Pancreas (tissue), 10 donors: ENCODE data around the gene NDUFC2. TPM values are rescaled to one million over a fixed set of nuclear protein-coding genes. Genes with fewer than 3 reads are reported as not detected.

Experiments used
- ATAC-seq, 4 donors: fragments of 200-7000 bp; cut with Tn5 transposase; one replicate each; pipeline versions ENCODE4 v1.8.0 to v1.9.1; 2020; ENCODE audit warnings: mild to moderate bottlenecking in 4 of 4, moderate library complexity in 4 of 4
- DNase-seq, 6 donors: peaks; one replicate each; pipeline ENCODE4 v3.0.0-alpha.2; 2020
- FAIRE-seq: peaks from 2 replicates; lab custom pipeline; 2012; peaks lifted over from hg19 to GRCh38; lab: Jason Lieb, UNC
- H3K27ac ChIP-seq, 4 donors: fragments of 200-600 bp; sonication (generic); 1 replicate in 3 of 4; 2 replicates in 1 of 4; pipeline versions ENCODE4 v1.5.0 to v1.8.0; 2020
- H3K27me3 ChIP-seq, 4 donors: fragments of 200-600 bp; one replicate each; pipeline ENCODE4 v1.8.0; 2021
- H3K36me3 ChIP-seq, 3 donors: fragments of 200-600 bp; sonication (generic) in 1 of 3; one replicate each; pipeline versions ENCODE4 v1.5.0 to v1.8.0; 2020 to 2021
- H3K4me1 ChIP-seq, 3 donors: fragments of 200-600 bp; one replicate each; pipeline ENCODE4 v1.8.0; 2021
- H3K4me3 ChIP-seq, 4 donors: fragments of 200-600 bp; sonication (generic) in 2 of 4; one replicate each; pipeline versions ENCODE4 v1.5.0 to v1.8.0; 2020 to 2021
- H3K9me3 ChIP-seq, 4 donors: fragments of 200-600 bp; one replicate each; pipeline ENCODE4 v1.8.0; 2021
- CTCF ChIP-seq, 4 donors: fragments of 200-600 bp; sonication (generic) in 3 of 4; IDR thresholded peaks; one replicate each; pipeline versions ENCODE4 v1.5.0 to v1.8.0; 2021; ENCODE audit warnings: antibody characterized with exemption in 4 of 4
- WGBS, 2 donors: extraction: QIAGEN DNeasy Blood & Tissue Kit; methylation state at CpG; one replicate each; pipeline ENCODE4 v1.1.7; 2013; 5-methylcytosine and 5-hydroxymethylcytosine counted together
- intact Hi-C, 3 donors: fragments of 100-400 bp; cut with DNase I; formaldehyde crosslinking; loops; one replicate each; pipeline versions ENCODE4 v1.11.1 to v1.14.2; 2022
- polyA plus RNA-seq, 2 donors: library from polyadenylated mRNA; stranded (reverse); fragments of 200-250 nt; gene quantifications; one replicate each; pipeline ENCODE4 v1.2.3, GENCODE V29; 2013
- total RNA-seq, 6 donors: library from RNA; stranded (reverse); fragmentation: NEBNext Ultra II Directional in 4 of 6; extraction: Animal tissue kit (Norgen Biotek cat#: 25700) in 4 of 6; gene quantifications; one replicate each; pipeline versions ENCODE4 v1.2.1 to v1.2.4, GENCODE V29; 2021 to 2023
- donor health status: healthy with polysubstance abuse.
- donor health status: DM: no; HTN: no; CAD: no; lungs with moderate emphysema.
- donor health status: DM: no; HTN: no; CAD: no.
- donor health status: control.
- donor health status: control.
- donor health status: Bipolar disorder and iron deficiency.
- donor health status: DM: yes; HTN: yes; CAD: no.
- donor health status: DM: no; HTN: no; CAD: no.
- donor health status: DM: no; HTN: no; CAD: no.
- donor health status: DM: yes; HTN: yes; CAD: no.

The NDUFC2 gene
- total and polyA plus RNA-seq, 8 donors = 42.6 to 114 (median 73.6) TPM

- H3K27ac ChIP-seq = no peak overlapping the region
- H3K4me3 ChIP-seq = no peak overlapping the region
- H3K9me3 ChIP-seq = no peaks in the 10 kb centered on the region
- ATAC-seq = no peak
- H3K4me1 ChIP-seq = peaks cover 0 to 9% (median 0%) of the 10 kb centered on the region in 3 donors
- peaks cover 0 to 7% (median 2%) of the 10 kb centered on the region in 3 donors for H3K36me3 ChIP-seq
- DNase-seq = no peak
- H3K27me3 ChIP-seq = no peaks in the 10 kb centered on the region
- FAIRE-seq = no peak
- 36 to 44% methylated on average over 4 of the region's 4 CpGs for WGBS, 2 donors
- TF ChIP-seq CTCF (IDR thresholded peaks at IDR 0.05) = no peak
- intact Hi-C loops = no loop called here
Measured at GRCh38 chr11:78019808-78020207, 59.9 kb downstream of the NDUFC2 start.

Other genes starting within 250 kb of the NDUFC2 start
- 10 to 100 TPM; 15.9 to 26.8 (median 17.9) TPM for gene INTS4, start 85.2 kb downstream of the NDUFC2 start, total RNA-seq
- gene INTS4, start 85.2 kb downstream of the NDUFC2 start, polyA plus RNA-seq = 10 to 100 TPM; 17.8 to 27.1 TPM
- 10 to 100 TPM; 11.9 to 20.7 (median 13.9) TPM for gene KCTD14, start 56.6 kb downstream of the NDUFC2 start, total RNA-seq
- 1 to 10 TPM; 7.0 to 8.2 TPM for gene KCTD14, start 56.6 kb downstream of the NDUFC2 start, polyA plus RNA-seq
- 1 to 10 TPM in 2 of 6 donors, not detected in 4; 4.5 to 9.2 TPM for gene THRSP, start 16.0 kb downstream of the NDUFC2 start, total RNA-seq
- 1 to 10 TPM in 1 of 2 donors, under 1 TPM in 1; 0.63 to 3.3 TPM for gene THRSP, start 16.0 kb downstream of the NDUFC2 start, polyA plus RNA-seq
- gene ALG8, start 59.8 kb upstream of the NDUFC2 start, total RNA-seq = 10 to 100 TPM; 10.8 to 18.4 (median 16.3) TPM
- gene ALG8, start 59.8 kb upstream of the NDUFC2 start, polyA plus RNA-seq = 10 to 100 TPM; 26.5 to 29.0 TPM
- gene KCTD21, start 108.8 kb upstream of the NDUFC2 start, total RNA-seq = 1 to 10 TPM; 2.2 to 4.8 (median 2.7) TPM
- 1 to 10 TPM; 1.9 to 3.4 TPM for gene KCTD21, start 108.8 kb upstream of the NDUFC2 start, polyA plus RNA-seq
- gene USP35, start 109.1 kb upstream of the NDUFC2 start, total RNA-seq = 1 to 10 TPM; 2.2 to 5.8 (median 4.1) TPM
- 10 to 100 TPM in 1 of 2 donors, 1 to 10 TPM in 1; 5.8 to 13.0 TPM for gene USP35, start 109.1 kb upstream of the NDUFC2 start, polyA plus RNA-seq